Measurements from ENCODE around the gene C1orf159. TPM values are rescaled to one million over a fixed set of nuclear protein-coding genes. Genes with fewer than 3 reads are reported as not detected.
A peak's percentile ranks its signal among the peaks of the same experiment; 100 is the strongest.

C1orf159 gene
- total RNA-seq, 2 donors from 2014 or later = 23.1 to 29.5 TPM

- WGBS, 2 experiments (ENCODE audit: insufficient coverage in 1 of 2, insufficient read length in 1 of 2) = 96 to 97% methylated on average over 33 to 45 of the region's 45 CpGs
- H3K27ac ChIP-seq (ENCODE audit: low read depth, low read length) = no peak overlapping the region
- no peaks in the 10 kb centered on the region for H3K36me3 ChIP-seq (ENCODE audit: control insufficient read depth, insufficient read depth, low read length)
- no peak overlapping the region for H3K4me3 Mint-ChIP-seq
- no peaks in the 10 kb centered on the region for H3K4me1 Mint-ChIP-seq
- H3K36me3 Mint-ChIP-seq (ENCODE audit: low read depth) = peaks cover 8% of the 10 kb centered on the region
- H3K27ac Mint-ChIP-seq = no peak overlapping the region
- peaks cover 3% of the 10 kb centered on the region for H3K27me3 Mint-ChIP-seq (ENCODE audit: insufficient read depth)
- no peak for TF ChIP-seq CTCF (conservative IDR thresholded peaks at IDR 0.05)
- no peak overlapping the region for H3K9ac ChIP-seq (ENCODE audit: extremely low read depth, low read length, poor library complexity, severe bottlenecking)
- H3K9me3 ChIP-seq (ENCODE audit: control insufficient read depth, low read length) = peaks cover 3% of the 10 kb centered on the region
- peaks cover 15% of the 10 kb centered on the region for H3K9me3 Mint-ChIP-seq
- H3K27me3 ChIP-seq (ENCODE audit: control insufficient read depth, insufficient read depth, low read length, poor library complexity, severe bottlenecking) = no peaks in the 10 kb centered on the region
- no peak overlapping the region for H3K4me3 ChIP-seq (ENCODE audit: low read length)
- H3K4me1 ChIP-seq (ENCODE audit: control insufficient read depth, insufficient read depth, low read length) = no peaks in the 10 kb centered on the region
- peak; percentile 38 for DNase-seq
Observed at GRCh38 chr1:1090424-1091343, 25.2 kb downstream of the C1orf159 start.

- H3K4me3 Mint-ChIP-seq = no peak overlapping the region
- Histone ChIP-seq H3K36me3 (ENCODE audit: control insufficient read depth, insufficient read depth, low read length) (no peaks in the 10 kb centered on the region), H3K27me3 (ENCODE audit: control insufficient read depth, insufficient read depth, low read length, poor library complexity, severe bottlenecking) (no peaks in the 10 kb centered on the region), H3K9ac (ENCODE audit: extremely low read depth, low read length, poor library complexity, severe bottlenecking) (no peak overlapping the region), H3K4me1 (ENCODE audit: control insufficient read depth, insufficient read depth, low read length) (no peaks in the 10 kb centered on the region), H3K4me3 (ENCODE audit: low read length) (no peak overlapping the region), H3K9me3 (ENCODE audit: control insufficient read depth, low read length) (no peaks in the 10 kb centered on the region), H3K27ac (ENCODE audit: low read depth, low read length) (no peak overlapping the region)
- H3K9me3 Mint-ChIP-seq = peaks cover 8% of the 10 kb centered on the region
- H3K27me3 Mint-ChIP-seq (ENCODE audit: insufficient read depth) = no peaks in the 10 kb centered on the region
- TF ChIP-seq CTCF (conservative IDR thresholded peaks at IDR 0.05) = no peak
- no peaks in the 10 kb centered on the region for H3K4me1 Mint-ChIP-seq
- peaks cover 2% of the 10 kb centered on the region for H3K36me3 Mint-ChIP-seq (ENCODE audit: low read depth)
- DNase-seq = peak; percentile 42
- WGBS, 2 experiments (ENCODE audit: insufficient coverage in 1 of 2, insufficient read length in 1 of 2) = 91 to 96% methylated on average over 16 to 22 of the region's 22 CpGs
- no peak overlapping the region for H3K27ac Mint-ChIP-seq
Observed at GRCh38 chr1:1089731-1090423, 26.0 kb downstream of the C1orf159 start.

GRCh38 chr1:1088801-1089680, 26.8 kb downstream of the C1orf159 start:
- H3K36me3 ChIP-seq (ENCODE audit: control insufficient read depth, insufficient read depth, low read length) = no peaks in the 10 kb centered on the region
- no peak overlapping the region for H3K9ac ChIP-seq (ENCODE audit: extremely low read depth, low read length, poor library complexity, severe bottlenecking)
- Mint-ChIP-seq H3K4me1 (no peaks in the 10 kb centered on the region), H3K4me3 (no peak overlapping the region), H3K9me3 (peaks cover 4% of the 10 kb centered on the region), H3K36me3 (ENCODE audit: low read depth) (no peaks in the 10 kb centered on the region), H3K27ac (peak overlapping the region; percentile 21), H3K27me3 (ENCODE audit: insufficient read depth) (no peaks in the 10 kb centered on the region)
- H3K27ac ChIP-seq (ENCODE audit: low read depth, low read length) = no peak overlapping the region
- no peaks in the 10 kb centered on the region for H3K27me3 ChIP-seq (ENCODE audit: control insufficient read depth, insufficient read depth, low read length, poor library complexity, severe bottlenecking)
- no peak for TF ChIP-seq CTCF (conservative IDR thresholded peaks at IDR 0.05)
- no peaks in the 10 kb centered on the region for H3K9me3 ChIP-seq (ENCODE audit: control insufficient read depth, low read length)
- H3K4me1 ChIP-seq (ENCODE audit: control insufficient read depth, insufficient read depth, low read length) = no peaks in the 10 kb centered on the region
- 93 to 95% methylated on average over 39 to 46 of the region's 46 CpGs for WGBS, 2 experiments (ENCODE audit: insufficient coverage in 1 of 2, insufficient read length in 1 of 2)
- no peak for DNase-seq
- H3K4me3 ChIP-seq (ENCODE audit: low read length) = no peak overlapping the region
